Neural cell (in vitro differentiated cells): ENCODE data around the gene LPA.

Experiments
- CTCF ChIP-seq: fragments of 450-650 bp; IDR thresholded peaks from 2 replicates; pipeline ENCODE4 v1.5.1; 2014; ENCODE audit warnings: antibody characterized with exemption, mild to moderate bottlenecking, moderate library complexity; ENCODE audit not compliant: poor library complexity, severe bottlenecking
- EP300 ChIP-seq: fragments of 450-650 bp; conservative IDR thresholded peaks from 2 replicates; pipeline ENCODE4 v1.6.1; 2014; ENCODE audit warnings: antibody characterized with exemption, mild to moderate bottlenecking, moderate library complexity; ENCODE audit not compliant: poor library complexity, severe bottlenecking
- EZH2 ChIP-seq: fragments of 200-600, 300-800 bp; shearing (Covaris generic), sonication (generic); IDR thresholded peaks from 2 replicates; pipeline ENCODE4 v1.6.1; 2014; ENCODE audit warnings: antibody characterized with exemption, low read length, borderline replicate concordance, mild to moderate bottlenecking; ENCODE audit not compliant: insufficient read depth, poor library complexity, severe bottlenecking
- MXI1 ChIP-seq: fragments of 450-650 bp; conservative IDR thresholded peaks from 2 replicates; pipeline ENCODE4 v1.6.1; 2014; ENCODE audit warnings: antibody characterized with exemption, mild to moderate bottlenecking; ENCODE audit not compliant: poor library complexity, severe bottlenecking
- POLR2AphosphoS5 ChIP-seq: IDR thresholded peaks from 2 replicates; pipeline ENCODE4 v1.6.1; 2012
- REST ChIP-seq: IDR thresholded peaks from 2 replicates; pipeline ENCODE4 v1.6.1; 2012; ENCODE audit warnings: borderline replicate concordance
- SMC3 ChIP-seq: fragments of 450-650 bp; conservative IDR thresholded peaks from 2 replicates; pipeline ENCODE4 v1.6.1; 2014; ENCODE audit warnings: antibody characterized with exemption, mild to moderate bottlenecking, moderate library complexity; ENCODE audit not compliant: poor library complexity
- TAF1 ChIP-seq: IDR thresholded peaks from 2 replicates; pipeline ENCODE4 v1.6.1; 2012; ENCODE audit warnings: low read depth

- TF ChIP-seq CTCF (peak; percentile 98), TAF1 (no peak), POLR2AphosphoS5 (peak; percentile 39), MXI1 (peak; percentile 67), EZH2 (no peak), SMC3 (peak; percentile 85), EP300 (no peak), REST (no peak)
Measured at GRCh38 chr6:160520043-160520904, 143.8 kb downstream of the LPA start.
